ENCODE results near the gene BRK1.

DNA sequence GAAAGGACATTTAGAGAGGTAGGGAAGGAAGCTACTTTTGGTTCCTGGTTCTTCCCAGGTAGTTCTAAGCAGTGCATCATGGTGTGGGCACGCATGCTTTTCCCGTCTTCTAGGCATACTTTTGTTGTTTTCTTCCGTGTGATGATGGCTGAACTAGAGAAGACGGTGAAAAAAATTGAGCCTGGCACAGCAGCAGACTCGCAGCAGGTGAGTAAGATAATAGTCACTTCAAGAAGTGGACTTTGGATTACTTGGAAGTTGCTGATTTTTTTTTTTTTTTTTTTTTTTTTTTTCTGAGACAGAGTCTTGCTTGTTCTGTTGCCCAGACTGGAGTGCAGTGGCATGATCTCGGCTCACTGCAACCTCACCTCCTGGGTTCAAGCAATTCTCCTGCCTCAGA lies 25.3 kb upstream of the BRK1 start:
- TF ChIP-seq, protein P1, sequence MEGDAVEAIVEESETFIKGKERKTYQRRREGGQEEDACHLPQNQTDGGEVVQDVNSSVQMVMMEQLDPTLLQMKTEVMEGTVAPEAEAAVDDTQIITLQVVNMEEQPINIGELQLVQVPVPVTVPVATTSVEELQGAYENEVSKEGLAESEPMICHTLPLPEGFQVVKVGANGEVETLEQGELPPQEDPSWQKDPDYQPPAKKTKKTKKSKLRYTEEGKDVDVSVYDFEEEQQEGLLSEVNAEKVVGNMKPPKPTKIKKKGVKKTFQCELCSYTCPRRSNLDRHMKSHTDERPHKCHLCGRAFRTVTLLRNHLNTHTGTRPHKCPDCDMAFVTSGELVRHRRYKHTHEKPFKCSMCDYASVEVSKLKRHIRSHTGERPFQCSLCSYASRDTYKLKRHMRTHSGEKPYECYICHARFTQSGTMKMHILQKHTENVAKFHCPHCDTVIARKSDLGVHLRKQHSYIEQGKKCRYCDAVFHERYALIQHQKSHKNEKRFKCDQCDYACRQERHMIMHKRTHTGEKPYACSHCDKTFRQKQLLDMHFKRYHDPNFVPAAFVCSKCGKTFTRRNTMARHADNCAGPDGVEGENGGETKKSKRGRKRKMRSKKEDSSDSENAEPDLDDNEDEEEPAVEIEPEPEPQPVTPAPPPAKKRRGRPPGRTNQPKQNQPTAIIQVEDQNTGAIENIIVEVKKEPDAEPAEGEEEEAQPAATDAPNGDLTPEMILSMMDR (IDR thresholded peaks at IDR 0.05; ENCODE audit: low read depth, low read length) = no peak
- TF ChIP-seq POLR2A (IDR thresholded peaks at IDR 0.05; ENCODE audit: extremely low read depth, insufficient read length) = no peak
- TF ChIP-seq, protein P2, sequence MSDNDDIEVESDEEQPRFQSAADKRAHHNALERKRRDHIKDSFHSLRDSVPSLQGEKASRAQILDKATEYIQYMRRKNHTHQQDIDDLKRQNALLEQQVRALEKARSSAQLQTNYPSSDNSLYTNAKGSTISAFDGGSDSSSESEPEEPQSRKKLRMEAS (IDR thresholded peaks at IDR 0.05; ENCODE audit: low read depth, low read length) = no peak
- TF ChIP-seq MYC (IDR thresholded peaks at IDR 0.05; ENCODE audit: low read depth, low read length) = no peak

Data from NB4 (cell line).